WTC11 (cell line): ENCODE data around the gene PALD1. TPM values are rescaled to one million over a fixed set of nuclear protein-coding genes. Genes with fewer than 3 reads are reported as not detected.

Experiments
- ATAC-seq: fragments of 200-7000 bp; cut with Tn5 transposase; 2 replicates; pipeline ENCODE4 v1.10.0; 2021; ENCODE audit warnings: mild to moderate bottlenecking, moderate library complexity
- CTCF ChIA-PET: fragments of 300-600 bp; sonication (Branson Sonifier 250); formaldehyde crosslinking; loops from one replicate; lab custom pipeline; 2021; ENCODE audit warnings: antibody characterized with exemption; lab: Charles Lee
- POLR2A ChIA-PET: fragments of 350-600 bp; sonication (Branson Sonifier 250); formaldehyde crosslinking; loops from one replicate; lab custom pipeline; 2021; ENCODE audit warnings: antibody characterized with exemption; lab: Charles Lee
- DNase-seq: peaks from one replicate; pipeline ENCODE4 v3.0.0; 2021; ENCODE audit warnings: low spot score
- H3K27ac Mint-ChIP-seq: 2 replicates; pipeline ENCODE4 v1.8.0; 2021; ENCODE audit warnings: mixed read lengths
- H3K27me3 Mint-ChIP-seq: 2 replicates; pipeline ENCODE4 v1.8.0; 2021; ENCODE audit warnings: low read depth, mild to moderate bottlenecking, moderate library complexity, mixed read lengths
- H3K36me3 Mint-ChIP-seq: 2 replicates; pipeline ENCODE4 v1.8.0; 2021; ENCODE audit warnings: mixed read lengths
- H3K4me1 Mint-ChIP-seq: 2 replicates; pipeline ENCODE4 v1.8.0; 2022; ENCODE audit warnings: mixed read lengths
- H3K4me3 Mint-ChIP-seq: 2 replicates; pipeline ENCODE4 v1.8.0; 2021; ENCODE audit warnings: mild to moderate bottlenecking, moderate library complexity, mixed read lengths
- H3K9me3 Mint-ChIP-seq: 2 replicates; pipeline ENCODE4 v1.8.0; 2021; ENCODE audit warnings: mixed read lengths
- GRHL2 ChIP-seq: fragments of 250-450 bp; sonication (Bioruptor Pico); IDR thresholded peaks from 2 replicates; pipeline ENCODE4 v1.8.0; 2022; ENCODE audit warnings: mild to moderate bottlenecking, moderate library complexity; ENCODE audit not compliant: insufficient replicate concordance, severe bottlenecking
- HMGA2 ChIP-seq: fragments of 250-450 bp; sonication (Bioruptor Pico); IDR thresholded peaks from 2 replicates; pipeline ENCODE4 v1.4.0; 2021; ENCODE audit warnings: mild to moderate bottlenecking, moderate library complexity
- IRF2 ChIP-seq: sonication (generic); formaldehyde crosslinking; IDR thresholded peaks from 2 replicates; pipeline ENCODE4 v1.8.0; 2022; ENCODE audit warnings: low read depth, missing genetic modification reagents, borderline replicate concordance
- MXD4 ChIP-seq: fragments of 250-450 bp; sonication (Bioruptor Pico); IDR thresholded peaks from 2 replicates; pipeline ENCODE4 v1.8.0; 2021; ENCODE audit warnings: mild to moderate bottlenecking, moderate library complexity, borderline replicate concordance
- NR3C1 ChIP-seq: sonication (generic); formaldehyde crosslinking; conservative IDR thresholded peaks from 2 replicates; pipeline ENCODE4 v1.8.1; 2023; ENCODE audit warnings: low read depth, mild to moderate bottlenecking, missing genetic modification reagents
- OVOL2 ChIP-seq: fragments of 250-450 bp; sonication (Bioruptor Pico); IDR thresholded peaks from 2 replicates; pipeline ENCODE4 v1.9.0; 2021; ENCODE audit warnings: mild to moderate bottlenecking, borderline replicate concordance
- RELA ChIP-seq: sonication (generic); formaldehyde crosslinking; IDR thresholded peaks from 2 replicates; pipeline ENCODE4 v1.8.1; 2022; ENCODE audit warnings: missing genetic modification reagents, mild to moderate bottlenecking, borderline replicate concordance
- SMAD3 ChIP-seq: sonication (generic); formaldehyde crosslinking; IDR thresholded peaks from 2 replicates; pipeline ENCODE4 v1.8.0; 2022; ENCODE audit warnings: missing genetic modification reagents, mild to moderate bottlenecking, borderline replicate concordance
- total RNA-seq: library from RNA; stranded (reverse); gene quantifications from 3 replicates; pipeline ENCODE4 v1.2.3, GENCODE V29; 2021
- TF ChIP-seq, protein P1 (sequence below): sonication (generic); formaldehyde crosslinking; IDR thresholded peaks from 2 replicates; pipeline ENCODE4 v1.8.0; 2022; ENCODE audit warnings: mild to moderate bottlenecking, missing genetic modification reagents
- TF ChIP-seq, protein P2 (sequence below): sonication (generic); formaldehyde crosslinking; IDR thresholded peaks from 2 replicates; pipeline ENCODE4 v1.8.0; 2023; ENCODE audit warnings: missing genetic modification reagents
- TF ChIP-seq, protein P3 (sequence below): sonication (generic); formaldehyde crosslinking; IDR thresholded peaks from 2 replicates; pipeline ENCODE4 v1.8.1; 2023; ENCODE audit warnings: mild to moderate bottlenecking, missing genetic modification reagents
- TF ChIP-seq, protein P4 (sequence below): fragments of 200-600 bp; IDR thresholded peaks from 2 replicates; pipeline ENCODE4 v1.8.0; 2022; ENCODE audit warnings: antibody characterized with exemption
- TF ChIP-seq, protein P5 (sequence below): sonication (generic); formaldehyde crosslinking; IDR thresholded peaks from 2 replicates; pipeline ENCODE4 v1.8.0; 2023; ENCODE audit warnings: missing genetic modification reagents, mild to moderate bottlenecking, borderline replicate concordance
- TF ChIP-seq, protein P6 (sequence below): fragments of 250-450 bp; sonication (Bioruptor Pico); IDR thresholded peaks from 2 replicates; pipeline ENCODE4 v1.9.0; 2021; ENCODE audit warnings: mild to moderate bottlenecking, borderline replicate concordance
- TF ChIP-seq, protein P7 (sequence below): fragments of 250-450 bp; sonication (Bioruptor Pico); IDR thresholded peaks from 2 replicates; pipeline ENCODE4 v2.1.2; 2022; ENCODE audit warnings: mild to moderate bottlenecking, moderate library complexity
- TF ChIP-seq, protein P8 (sequence below): sonication (generic); formaldehyde crosslinking; IDR thresholded peaks from 2 replicates; pipeline ENCODE4 v1.8.0; 2022; ENCODE audit warnings: mild to moderate bottlenecking, missing genetic modification reagents
- TF ChIP-seq, protein P9 (sequence below): sonication (generic); formaldehyde crosslinking; IDR thresholded peaks from 2 replicates; pipeline ENCODE4 v1.8.1; 2023; ENCODE audit warnings: mild to moderate bottlenecking, missing genetic modification reagents

Gene PALD1
- total RNA-seq, 1 experiment from 2014 or later: 43.6 TPM

DNA sequence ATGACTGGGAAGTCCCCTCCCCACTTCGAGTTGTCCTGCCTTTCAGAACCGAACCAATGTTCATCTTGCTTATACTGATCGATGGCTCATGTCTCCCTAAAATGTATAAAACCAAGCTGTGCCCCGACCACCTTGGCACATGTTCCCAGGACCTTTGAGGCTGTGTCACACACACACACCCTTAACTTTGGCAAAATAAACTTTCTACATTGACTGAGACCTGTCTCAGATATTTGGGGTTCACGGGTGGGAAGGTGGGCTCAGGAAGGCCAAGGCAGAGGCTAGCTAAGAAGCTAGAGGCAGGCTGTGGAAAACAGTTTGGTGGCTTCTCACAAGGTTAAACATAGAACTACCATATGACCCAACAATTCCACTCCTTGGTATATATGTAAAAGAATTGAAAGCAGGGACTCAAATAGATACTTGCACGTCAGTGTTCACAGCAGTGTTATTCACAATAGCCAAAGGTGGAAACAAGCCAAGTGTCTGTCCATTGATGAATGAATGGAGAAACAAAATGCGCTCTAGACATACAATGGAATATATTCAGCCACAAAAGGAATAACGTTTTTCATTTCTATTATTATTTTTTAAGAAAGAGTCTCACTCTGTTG lies 108.6 kb downstream of the PALD1 start:
- CTCF ChIA-PET: no interaction called here
- DNase-seq: no peak
- POLR2A ChIA-PET: no interaction called here
- H3K36me3 Mint-ChIP-seq: no peaks in the 10 kb centered on the region
- H3K27me3 Mint-ChIP-seq: no peaks in the 10 kb centered on the region; the same call in 1 of the 2 replicates
- H3K27ac Mint-ChIP-seq: no peak overlapping the region
- H3K4me3 Mint-ChIP-seq: no peak overlapping the region
- no peak for ATAC-seq
- no peaks in the 10 kb centered on the region for H3K9me3 Mint-ChIP-seq
- H3K4me1 Mint-ChIP-seq: peaks cover 25% of the 10 kb centered on the region
- TF ChIP-seq, protein P1, sequence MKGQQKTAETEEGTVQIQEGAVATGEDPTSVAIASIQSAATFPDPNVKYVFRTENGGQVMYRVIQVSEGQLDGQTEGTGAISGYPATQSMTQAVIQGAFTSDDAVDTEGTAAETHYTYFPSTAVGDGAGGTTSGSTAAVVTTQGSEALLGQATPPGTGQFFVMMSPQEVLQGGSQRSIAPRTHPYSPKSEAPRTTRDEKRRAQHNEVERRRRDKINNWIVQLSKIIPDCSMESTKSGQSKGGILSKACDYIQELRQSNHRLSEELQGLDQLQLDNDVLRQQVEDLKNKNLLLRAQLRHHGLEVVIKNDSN: no peak
- TF ChIP-seq, protein P2, sequence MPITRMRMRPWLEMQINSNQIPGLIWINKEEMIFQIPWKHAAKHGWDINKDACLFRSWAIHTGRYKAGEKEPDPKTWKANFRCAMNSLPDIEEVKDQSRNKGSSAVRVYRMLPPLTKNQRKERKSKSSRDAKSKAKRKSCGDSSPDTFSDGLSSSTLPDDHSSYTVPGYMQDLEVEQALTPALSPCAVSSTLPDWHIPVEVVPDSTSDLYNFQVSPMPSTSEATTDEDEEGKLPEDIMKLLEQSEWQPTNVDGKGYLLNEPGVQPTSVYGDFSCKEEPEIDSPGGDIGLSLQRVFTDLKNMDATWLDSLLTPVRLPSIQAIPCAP (CRISPR knock-in tag): no peak
- TF ChIP-seq, protein P3, sequence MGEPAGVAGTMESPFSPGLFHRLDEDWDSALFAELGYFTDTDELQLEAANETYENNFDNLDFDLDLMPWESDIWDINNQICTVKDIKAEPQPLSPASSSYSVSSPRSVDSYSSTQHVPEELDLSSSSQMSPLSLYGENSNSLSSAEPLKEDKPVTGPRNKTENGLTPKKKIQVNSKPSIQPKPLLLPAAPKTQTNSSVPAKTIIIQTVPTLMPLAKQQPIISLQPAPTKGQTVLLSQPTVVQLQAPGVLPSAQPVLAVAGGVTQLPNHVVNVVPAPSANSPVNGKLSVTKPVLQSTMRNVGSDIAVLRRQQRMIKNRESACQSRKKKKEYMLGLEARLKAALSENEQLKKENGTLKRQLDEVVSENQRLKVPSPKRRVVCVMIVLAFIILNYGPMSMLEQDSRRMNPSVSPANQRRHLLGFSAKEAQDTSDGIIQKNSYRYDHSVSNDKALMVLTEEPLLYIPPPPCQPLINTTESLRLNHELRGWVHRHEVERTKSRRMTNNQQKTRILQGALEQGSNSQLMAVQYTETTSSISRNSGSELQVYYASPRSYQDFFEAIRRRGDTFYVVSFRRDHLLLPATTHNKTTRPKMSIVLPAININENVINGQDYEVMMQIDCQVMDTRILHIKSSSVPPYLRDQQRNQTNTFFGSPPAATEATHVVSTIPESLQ (CRISPR knock-in tag): no peak
- no peak for TF ChIP-seq IRF2 (CRISPR knock-in tag)
- TF ChIP-seq OVOL2 (CRISPR knock-in tag): no peak
- TF ChIP-seq GRHL2 (CRISPR knock-in tag): no peak
- no peak for TF ChIP-seq NR3C1 (CRISPR knock-in tag)
- TF ChIP-seq, protein P4, sequence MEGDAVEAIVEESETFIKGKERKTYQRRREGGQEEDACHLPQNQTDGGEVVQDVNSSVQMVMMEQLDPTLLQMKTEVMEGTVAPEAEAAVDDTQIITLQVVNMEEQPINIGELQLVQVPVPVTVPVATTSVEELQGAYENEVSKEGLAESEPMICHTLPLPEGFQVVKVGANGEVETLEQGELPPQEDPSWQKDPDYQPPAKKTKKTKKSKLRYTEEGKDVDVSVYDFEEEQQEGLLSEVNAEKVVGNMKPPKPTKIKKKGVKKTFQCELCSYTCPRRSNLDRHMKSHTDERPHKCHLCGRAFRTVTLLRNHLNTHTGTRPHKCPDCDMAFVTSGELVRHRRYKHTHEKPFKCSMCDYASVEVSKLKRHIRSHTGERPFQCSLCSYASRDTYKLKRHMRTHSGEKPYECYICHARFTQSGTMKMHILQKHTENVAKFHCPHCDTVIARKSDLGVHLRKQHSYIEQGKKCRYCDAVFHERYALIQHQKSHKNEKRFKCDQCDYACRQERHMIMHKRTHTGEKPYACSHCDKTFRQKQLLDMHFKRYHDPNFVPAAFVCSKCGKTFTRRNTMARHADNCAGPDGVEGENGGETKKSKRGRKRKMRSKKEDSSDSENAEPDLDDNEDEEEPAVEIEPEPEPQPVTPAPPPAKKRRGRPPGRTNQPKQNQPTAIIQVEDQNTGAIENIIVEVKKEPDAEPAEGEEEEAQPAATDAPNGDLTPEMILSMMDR: no peak
- TF ChIP-seq SMAD3 (CRISPR knock-in tag): no peak
- TF ChIP-seq, protein P5, sequence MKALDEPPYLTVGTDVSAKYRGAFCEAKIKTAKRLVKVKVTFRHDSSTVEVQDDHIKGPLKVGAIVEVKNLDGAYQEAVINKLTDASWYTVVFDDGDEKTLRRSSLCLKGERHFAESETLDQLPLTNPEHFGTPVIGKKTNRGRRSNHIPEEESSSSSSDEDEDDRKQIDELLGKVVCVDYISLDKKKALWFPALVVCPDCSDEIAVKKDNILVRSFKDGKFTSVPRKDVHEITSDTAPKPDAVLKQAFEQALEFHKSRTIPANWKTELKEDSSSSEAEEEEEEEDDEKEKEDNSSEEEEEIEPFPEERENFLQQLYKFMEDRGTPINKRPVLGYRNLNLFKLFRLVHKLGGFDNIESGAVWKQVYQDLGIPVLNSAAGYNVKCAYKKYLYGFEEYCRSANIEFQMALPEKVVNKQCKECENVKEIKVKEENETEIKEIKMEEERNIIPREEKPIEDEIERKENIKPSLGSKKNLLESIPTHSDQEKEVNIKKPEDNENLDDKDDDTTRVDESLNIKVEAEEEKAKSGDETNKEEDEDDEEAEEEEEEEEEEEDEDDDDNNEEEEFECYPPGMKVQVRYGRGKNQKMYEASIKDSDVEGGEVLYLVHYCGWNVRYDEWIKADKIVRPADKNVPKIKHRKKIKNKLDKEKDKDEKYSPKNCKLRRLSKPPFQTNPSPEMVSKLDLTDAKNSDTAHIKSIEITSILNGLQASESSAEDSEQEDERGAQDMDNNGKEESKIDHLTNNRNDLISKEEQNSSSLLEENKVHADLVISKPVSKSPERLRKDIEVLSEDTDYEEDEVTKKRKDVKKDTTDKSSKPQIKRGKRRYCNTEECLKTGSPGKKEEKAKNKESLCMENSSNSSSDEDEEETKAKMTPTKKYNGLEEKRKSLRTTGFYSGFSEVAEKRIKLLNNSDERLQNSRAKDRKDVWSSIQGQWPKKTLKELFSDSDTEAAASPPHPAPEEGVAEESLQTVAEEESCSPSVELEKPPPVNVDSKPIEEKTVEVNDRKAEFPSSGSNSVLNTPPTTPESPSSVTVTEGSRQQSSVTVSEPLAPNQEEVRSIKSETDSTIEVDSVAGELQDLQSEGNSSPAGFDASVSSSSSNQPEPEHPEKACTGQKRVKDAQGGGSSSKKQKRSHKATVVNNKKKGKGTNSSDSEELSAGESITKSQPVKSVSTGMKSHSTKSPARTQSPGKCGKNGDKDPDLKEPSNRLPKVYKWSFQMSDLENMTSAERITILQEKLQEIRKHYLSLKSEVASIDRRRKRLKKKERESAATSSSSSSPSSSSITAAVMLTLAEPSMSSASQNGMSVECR (CRISPR knock-in tag): no peak
- TF ChIP-seq, protein P6, sequence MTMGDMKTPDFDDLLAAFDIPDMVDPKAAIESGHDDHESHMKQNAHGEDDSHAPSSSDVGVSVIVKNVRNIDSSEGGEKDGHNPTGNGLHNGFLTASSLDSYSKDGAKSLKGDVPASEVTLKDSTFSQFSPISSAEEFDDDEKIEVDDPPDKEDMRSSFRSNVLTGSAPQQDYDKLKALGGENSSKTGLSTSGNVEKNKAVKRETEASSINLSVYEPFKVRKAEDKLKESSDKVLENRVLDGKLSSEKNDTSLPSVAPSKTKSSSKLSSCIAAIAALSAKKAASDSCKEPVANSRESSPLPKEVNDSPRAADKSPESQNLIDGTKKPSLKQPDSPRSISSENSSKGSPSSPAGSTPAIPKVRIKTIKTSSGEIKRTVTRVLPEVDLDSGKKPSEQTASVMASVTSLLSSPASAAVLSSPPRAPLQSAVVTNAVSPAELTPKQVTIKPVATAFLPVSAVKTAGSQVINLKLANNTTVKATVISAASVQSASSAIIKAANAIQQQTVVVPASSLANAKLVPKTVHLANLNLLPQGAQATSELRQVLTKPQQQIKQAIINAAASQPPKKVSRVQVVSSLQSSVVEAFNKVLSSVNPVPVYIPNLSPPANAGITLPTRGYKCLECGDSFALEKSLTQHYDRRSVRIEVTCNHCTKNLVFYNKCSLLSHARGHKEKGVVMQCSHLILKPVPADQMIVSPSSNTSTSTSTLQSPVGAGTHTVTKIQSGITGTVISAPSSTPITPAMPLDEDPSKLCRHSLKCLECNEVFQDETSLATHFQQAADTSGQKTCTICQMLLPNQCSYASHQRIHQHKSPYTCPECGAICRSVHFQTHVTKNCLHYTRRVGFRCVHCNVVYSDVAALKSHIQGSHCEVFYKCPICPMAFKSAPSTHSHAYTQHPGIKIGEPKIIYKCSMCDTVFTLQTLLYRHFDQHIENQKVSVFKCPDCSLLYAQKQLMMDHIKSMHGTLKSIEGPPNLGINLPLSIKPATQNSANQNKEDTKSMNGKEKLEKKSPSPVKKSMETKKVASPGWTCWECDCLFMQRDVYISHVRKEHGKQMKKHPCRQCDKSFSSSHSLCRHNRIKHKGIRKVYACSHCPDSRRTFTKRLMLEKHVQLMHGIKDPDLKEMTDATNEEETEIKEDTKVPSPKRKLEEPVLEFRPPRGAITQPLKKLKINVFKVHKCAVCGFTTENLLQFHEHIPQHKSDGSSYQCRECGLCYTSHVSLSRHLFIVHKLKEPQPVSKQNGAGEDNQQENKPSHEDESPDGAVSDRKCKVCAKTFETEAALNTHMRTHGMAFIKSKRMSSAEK: no peak
- TF ChIP-seq, protein P7, sequence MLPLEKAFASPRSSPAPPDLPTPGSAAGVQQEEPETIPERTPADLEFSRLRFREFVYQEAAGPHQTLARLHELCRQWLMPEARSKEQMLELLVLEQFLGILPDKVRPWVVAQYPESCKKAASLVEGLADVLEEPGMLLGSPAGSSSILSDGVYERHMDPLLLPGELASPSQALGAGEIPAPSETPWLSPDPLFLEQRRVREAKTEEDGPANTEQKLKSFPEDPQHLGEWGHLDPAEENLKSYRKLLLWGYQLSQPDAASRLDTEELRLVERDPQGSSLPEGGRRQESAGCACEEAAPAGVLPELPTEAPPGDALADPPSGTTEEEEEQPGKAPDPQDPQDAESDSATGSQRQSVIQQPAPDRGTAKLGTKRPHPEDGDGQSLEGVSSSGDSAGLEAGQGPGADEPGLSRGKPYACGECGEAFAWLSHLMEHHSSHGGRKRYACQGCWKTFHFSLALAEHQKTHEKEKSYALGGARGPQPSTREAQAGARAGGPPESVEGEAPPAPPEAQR (CRISPR knock-in tag): no peak
- no peak for TF ChIP-seq HMGA2 (CRISPR knock-in tag)
- TF ChIP-seq MXD4 (CRISPR knock-in tag): no peak
- TF ChIP-seq RELA (CRISPR knock-in tag): no peak
- TF ChIP-seq, protein P8, sequence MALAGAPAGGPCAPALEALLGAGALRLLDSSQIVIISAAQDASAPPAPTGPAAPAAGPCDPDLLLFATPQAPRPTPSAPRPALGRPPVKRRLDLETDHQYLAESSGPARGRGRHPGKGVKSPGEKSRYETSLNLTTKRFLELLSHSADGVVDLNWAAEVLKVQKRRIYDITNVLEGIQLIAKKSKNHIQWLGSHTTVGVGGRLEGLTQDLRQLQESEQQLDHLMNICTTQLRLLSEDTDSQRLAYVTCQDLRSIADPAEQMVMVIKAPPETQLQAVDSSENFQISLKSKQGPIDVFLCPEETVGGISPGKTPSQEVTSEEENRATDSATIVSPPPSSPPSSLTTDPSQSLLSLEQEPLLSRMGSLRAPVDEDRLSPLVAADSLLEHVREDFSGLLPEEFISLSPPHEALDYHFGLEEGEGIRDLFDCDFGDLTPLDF (CRISPR knock-in tag): no peak
- TF ChIP-seq, protein P9, sequence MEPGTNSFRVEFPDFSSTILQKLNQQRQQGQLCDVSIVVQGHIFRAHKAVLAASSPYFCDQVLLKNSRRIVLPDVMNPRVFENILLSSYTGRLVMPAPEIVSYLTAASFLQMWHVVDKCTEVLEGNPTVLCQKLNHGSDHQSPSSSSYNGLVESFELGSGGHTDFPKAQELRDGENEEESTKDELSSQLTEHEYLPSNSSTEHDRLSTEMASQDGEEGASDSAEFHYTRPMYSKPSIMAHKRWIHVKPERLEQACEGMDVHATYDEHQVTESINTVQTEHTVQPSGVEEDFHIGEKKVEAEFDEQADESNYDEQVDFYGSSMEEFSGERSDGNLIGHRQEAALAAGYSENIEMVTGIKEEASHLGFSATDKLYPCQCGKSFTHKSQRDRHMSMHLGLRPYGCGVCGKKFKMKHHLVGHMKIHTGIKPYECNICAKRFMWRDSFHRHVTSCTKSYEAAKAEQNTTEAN (CRISPR knock-in tag): no peak
